ENCODE measurements around the gene TRDN.

Gene TRDN

DNA sequence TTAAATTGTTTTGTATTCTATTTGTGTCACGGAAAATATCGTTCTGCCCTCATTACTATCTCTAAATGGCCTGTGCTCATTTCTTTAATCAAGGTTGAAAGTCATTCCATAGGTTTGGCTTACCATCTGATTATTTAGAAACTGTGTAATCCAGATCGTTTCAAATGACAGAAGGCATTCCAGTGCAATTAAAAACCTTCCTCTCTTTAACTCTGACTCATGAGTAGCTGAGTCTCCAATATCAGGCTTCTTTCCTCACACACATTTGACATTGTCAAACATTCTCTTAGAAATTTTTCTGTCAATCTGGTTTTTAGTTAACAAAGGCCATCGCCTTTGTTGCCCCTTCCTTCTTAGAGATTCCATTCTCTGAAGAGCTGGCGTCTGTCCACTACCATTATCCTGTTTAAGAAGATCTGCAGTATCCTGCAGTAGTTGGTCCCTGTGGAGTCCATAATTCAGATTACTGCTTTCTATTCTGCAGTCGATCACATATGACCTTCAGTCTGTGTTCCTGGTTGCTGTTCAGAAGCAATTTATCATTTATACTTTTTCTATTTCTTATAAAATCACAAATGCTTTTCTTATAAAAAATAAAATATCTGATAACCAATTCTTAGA, 3.9 kb upstream of the TRDN start (continued):
- TF ChIP-seq, protein P1, sequence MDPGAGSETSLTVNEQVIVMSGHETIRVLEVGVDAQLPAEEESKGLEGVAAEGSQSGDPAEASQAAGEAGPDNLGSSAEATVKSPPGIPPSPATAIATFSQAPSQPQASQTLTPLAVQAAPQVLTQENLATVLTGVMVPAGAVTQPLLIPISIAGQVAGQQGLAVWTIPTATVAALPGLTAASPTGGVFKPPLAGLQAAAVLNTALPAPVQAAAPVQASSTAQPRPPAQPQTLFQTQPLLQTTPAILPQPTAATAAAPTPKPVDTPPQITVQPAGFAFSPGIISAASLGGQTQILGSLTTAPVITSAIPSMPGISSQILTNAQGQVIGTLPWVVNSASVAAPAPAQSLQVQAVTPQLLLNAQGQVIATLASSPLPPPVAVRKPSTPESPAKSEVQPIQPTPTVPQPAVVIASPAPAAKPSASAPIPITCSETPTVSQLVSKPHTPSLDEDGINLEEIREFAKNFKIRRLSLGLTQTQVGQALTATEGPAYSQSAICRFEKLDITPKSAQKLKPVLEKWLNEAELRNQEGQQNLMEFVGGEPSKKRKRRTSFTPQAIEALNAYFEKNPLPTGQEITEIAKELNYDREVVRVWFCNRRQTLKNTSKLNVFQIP (CRISPR knock-in tag; IDR thresholded peaks at IDR 0.05; ENCODE audit: borderline replicate concordance, low read depth) = no peak
- no peak for TF ChIP-seq CSDC2 (CRISPR knock-in tag; IDR thresholded peaks at IDR 0.05)
- TF ChIP-seq ZC3H10 (CRISPR knock-in tag; IDR thresholded peaks at IDR 0.05) = no peak

DNA sequence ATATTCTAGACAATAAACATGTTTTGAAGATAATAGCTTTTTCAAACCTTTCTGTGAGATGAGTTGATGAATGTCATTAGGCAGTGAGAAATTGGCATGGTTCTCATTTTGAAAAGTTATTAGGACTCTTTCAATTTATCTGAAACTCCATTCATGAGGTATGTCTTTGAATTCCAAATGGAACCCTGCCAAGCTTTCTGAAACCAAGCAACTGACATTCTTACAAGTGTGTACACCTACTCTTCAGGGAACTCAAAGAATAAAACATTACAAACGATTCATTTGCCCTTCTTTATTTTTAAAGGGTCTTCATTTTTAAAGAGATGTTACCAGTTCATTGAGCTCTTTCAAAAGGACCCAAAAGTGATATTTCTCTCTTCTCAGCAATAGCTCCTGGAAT, 2.1 kb upstream of the TRDN start:
- TF ChIP-seq, protein P2, sequence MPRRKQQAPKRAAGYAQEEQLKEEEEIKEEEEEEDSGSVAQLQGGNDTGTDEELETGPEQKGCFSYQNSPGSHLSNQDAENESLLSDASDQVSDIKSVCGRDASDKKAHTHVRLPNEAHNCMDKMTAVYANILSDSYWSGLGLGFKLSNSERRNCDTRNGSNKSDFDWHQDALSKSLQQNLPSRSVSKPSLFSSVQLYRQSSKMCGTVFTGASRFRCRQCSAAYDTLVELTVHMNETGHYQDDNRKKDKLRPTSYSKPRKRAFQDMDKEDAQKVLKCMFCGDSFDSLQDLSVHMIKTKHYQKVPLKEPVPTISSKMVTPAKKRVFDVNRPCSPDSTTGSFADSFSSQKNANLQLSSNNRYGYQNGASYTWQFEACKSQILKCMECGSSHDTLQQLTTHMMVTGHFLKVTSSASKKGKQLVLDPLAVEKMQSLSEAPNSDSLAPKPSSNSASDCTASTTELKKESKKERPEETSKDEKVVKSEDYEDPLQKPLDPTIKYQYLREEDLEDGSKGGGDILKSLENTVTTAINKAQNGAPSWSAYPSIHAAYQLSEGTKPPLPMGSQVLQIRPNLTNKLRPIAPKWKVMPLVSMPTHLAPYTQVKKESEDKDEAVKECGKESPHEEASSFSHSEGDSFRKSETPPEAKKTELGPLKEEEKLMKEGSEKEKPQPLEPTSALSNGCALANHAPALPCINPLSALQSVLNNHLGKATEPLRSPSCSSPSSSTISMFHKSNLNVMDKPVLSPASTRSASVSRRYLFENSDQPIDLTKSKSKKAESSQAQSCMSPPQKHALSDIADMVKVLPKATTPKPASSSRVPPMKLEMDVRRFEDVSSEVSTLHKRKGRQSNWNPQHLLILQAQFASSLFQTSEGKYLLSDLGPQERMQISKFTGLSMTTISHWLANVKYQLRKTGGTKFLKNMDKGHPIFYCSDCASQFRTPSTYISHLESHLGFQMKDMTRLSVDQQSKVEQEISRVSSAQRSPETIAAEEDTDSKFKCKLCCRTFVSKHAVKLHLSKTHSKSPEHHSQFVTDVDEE (CRISPR knock-in tag; IDR thresholded peaks at IDR 0.05) = no peak
- no peak for TF ChIP-seq ZNF565 (CRISPR knock-in tag; conservative IDR thresholded peaks at IDR 0.05; ENCODE audit: low read depth)
- TF ChIP-seq TCF4 (CRISPR knock-in tag; IDR thresholded peaks at IDR 0.05; ENCODE audit: borderline replicate concordance) = no peak
- TF ChIP-seq ZFP30 (CRISPR knock-in tag; IDR thresholded peaks at IDR 0.05) = no peak
- no peak for TF ChIP-seq ESRRG (CRISPR knock-in tag; IDR thresholded peaks at IDR 0.05)
- no peak for TF ChIP-seq ZNF8 (CRISPR knock-in tag; IDR thresholded peaks at IDR 0.05)

DNA sequence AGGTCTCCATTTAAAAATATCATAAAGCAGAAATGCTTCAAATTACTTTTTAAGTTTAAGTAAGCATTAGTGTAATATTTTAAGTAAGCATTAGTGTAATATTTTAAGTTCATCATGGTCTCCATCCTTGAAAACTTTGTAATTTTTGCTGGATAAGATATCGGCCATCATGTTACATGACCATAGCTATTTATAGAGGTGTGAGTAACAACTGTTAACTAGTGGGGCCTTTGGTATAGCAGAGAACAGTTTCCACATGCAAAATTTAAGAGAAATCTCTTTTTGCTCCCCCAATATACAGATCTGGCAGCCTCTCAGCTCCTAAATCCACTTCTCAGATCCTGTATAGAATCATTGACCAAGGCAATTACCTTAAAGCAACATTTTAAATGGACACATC, 468 bp downstream of the TRDN start:
- TF ChIP-seq PPARA (CRISPR knock-in tag; IDR thresholded peaks at IDR 0.05; ENCODE audit: borderline replicate concordance) (no peak), SNAI2 (CRISPR knock-in tag; IDR thresholded peaks at IDR 0.05) (no peak), ZFP3 (CRISPR knock-in tag; IDR thresholded peaks at IDR 0.05) (no peak), ZNF565 (CRISPR knock-in tag; conservative IDR thresholded peaks at IDR 0.05; ENCODE audit: low read depth) (no peak), ZC3H10 (CRISPR knock-in tag; IDR thresholded peaks at IDR 0.05) (no peak), OSR1 (CRISPR knock-in tag; IDR thresholded peaks at IDR 0.05) (no peak), GLIS3 (CRISPR knock-in tag; IDR thresholded peaks at IDR 0.05) (no peak), CSDC2 (CRISPR knock-in tag; IDR thresholded peaks at IDR 0.05) (no peak), TOX (CRISPR knock-in tag; IDR thresholded peaks at IDR 0.05; ENCODE audit: borderline replicate concordance) (no peak), ESRRG (CRISPR knock-in tag; IDR thresholded peaks at IDR 0.05) (no peak), ZNF70 (CRISPR knock-in tag; IDR thresholded peaks at IDR 0.05) (no peak), TCF4 (CRISPR knock-in tag; IDR thresholded peaks at IDR 0.05; ENCODE audit: borderline replicate concordance) (no peak), ZFP30 (CRISPR knock-in tag; IDR thresholded peaks at IDR 0.05) (no peak)
- TF ChIP-seq, protein P1 (CRISPR knock-in tag; IDR thresholded peaks at IDR 0.05; ENCODE audit: borderline replicate concordance, low read depth) = no peak
- TF ChIP-seq, protein P3, sequence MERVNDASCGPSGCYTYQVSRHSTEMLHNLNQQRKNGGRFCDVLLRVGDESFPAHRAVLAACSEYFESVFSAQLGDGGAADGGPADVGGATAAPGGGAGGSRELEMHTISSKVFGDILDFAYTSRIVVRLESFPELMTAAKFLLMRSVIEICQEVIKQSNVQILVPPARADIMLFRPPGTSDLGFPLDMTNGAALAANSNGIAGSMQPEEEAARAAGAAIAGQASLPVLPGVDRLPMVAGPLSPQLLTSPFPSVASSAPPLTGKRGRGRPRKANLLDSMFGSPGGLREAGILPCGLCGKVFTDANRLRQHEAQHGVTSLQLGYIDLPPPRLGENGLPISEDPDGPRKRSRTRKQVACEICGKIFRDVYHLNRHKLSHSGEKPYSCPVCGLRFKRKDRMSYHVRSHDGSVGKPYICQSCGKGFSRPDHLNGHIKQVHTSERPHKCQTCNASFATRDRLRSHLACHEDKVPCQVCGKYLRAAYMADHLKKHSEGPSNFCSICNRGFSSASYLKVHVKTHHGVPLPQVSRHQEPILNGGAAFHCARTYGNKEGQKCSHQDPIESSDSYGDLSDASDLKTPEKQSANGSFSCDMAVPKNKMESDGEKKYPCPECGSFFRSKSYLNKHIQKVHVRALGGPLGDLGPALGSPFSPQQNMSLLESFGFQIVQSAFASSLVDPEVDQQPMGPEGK (CRISPR knock-in tag; IDR thresholded peaks at IDR 0.05; ENCODE audit: borderline replicate concordance) = no peak
- TF ChIP-seq, protein P4, sequence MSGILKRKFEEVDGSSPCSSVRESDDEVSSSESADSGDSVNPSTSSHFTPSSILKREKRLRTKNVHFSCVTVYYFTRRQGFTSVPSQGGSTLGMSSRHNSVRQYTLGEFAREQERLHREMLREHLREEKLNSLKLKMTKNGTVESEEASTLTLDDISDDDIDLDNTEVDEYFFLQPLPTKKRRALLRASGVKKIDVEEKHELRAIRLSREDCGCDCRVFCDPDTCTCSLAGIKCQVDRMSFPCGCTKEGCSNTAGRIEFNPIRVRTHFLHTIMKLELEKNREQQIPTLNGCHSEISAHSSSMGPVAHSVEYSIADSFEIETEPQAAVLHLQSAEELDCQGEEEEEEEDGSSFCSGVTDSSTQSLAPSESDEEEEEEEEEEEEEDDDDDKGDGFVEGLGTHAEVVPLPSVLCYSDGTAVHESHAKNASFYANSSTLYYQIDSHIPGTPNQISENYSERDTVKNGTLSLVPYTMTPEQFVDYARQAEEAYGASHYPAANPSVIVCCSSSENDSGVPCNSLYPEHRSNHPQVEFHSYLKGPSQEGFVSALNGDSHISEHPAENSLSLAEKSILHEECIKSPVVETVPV (CRISPR knock-in tag; IDR thresholded peaks at IDR 0.05) = no peak
- TF ChIP-seq, protein P2 (CRISPR knock-in tag; IDR thresholded peaks at IDR 0.05) = no peak
- no peak for ATAC-seq

More for the DNA sequence above, 2.1 kb upstream of the TRDN start:
- ATAC-seq = no peak

Data from SK-N-SH treated with all-trans-retinoic acid at 6 μM for 48 hours (cell line).